ENCODE data around the gene DNAI4.
"Not testable (repeated sequence)": the region's sequence is repeated elsewhere in the genome, so short reads cannot be mapped to it uniquely, and the experiment has no call there.

The DNAI4 gene, protein sequence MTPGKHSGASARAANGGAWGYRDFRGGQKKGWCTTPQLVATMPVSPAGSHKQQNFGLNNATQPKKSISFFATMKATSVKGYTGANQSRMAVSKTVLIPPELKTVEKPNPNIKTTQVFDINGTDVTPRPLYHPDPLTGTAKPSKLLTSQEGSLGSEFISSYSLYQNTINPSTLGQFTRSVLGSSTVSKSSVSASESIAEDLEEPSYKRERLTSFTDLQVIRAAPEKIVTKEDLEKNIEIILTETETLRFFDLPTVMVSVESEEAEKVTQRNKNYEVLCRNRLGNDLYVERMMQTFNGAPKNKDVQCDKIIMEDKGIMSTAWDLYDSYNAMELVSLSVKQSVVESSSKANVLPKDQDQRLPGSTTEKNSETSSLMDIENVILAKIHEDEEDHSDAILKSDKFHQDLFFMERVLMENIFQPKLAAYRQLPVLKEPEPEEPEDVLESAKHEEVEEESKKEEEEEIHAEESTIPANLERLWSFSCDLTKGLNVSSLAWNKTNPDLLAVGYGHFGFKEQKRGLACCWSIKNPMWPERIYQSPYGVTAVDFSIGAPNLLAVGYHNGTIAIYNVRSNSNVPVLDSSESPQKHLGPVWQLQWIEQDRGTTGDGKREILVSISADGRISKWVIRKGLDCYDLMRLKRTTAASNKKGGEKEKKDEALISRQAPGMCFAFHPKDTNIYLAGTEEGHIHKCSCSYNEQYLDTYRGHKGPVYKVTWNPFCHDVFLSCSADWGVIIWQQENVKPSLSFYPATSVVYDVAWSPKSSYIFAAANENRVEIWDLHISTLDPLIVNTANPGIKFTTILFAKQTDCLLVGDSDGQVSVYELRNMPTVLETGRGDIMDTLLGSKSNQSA

DNA sequence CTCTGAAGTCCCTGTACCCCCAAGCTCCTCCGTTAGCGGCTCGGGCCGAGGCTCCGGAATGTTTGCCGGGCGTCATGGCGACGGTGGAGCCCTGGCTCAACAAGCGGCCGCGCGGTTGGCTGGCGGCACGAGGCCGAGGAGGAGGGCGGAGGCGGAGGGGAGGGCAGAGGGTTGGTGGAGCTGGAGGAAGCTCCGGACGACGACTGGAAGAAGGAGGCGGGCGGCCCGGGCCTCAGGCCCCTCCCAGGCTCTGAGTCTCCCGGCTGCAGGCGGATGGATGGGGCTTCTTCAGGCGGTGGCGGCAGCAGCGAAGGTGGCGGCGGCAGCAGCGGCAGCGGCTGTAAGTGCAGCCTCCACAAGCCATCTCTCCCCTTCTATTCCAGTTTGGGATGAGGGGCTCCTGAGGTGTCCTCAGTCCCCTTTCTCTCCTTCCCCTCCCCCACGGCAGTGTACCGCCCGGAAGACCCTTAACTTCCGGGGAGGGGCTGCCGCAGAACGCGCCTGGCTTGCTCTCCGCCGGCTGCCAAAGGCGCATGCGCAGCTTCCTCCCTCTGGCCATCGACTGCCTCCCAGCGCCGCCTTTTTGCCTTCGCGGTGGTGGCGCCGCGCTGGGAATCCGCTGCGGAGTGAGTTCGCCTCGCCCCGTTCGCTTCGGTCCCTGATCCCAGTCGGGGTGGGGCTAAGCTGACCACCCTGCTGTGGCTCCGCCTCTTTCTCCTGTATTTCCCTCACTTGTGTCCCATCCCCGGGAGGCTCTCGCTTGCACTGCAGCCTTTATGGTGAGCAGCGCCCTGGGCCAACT is at the start of gene DNAI4, which contains the start of gene MIER1:
Gene DNAI4, minus strand, starts transcription at position 101 of the 802 bp plus-strand sequence. Its CDS starts 25 bp downstream, at position 76.
Gene MIER1, plus strand, starts transcription at position 235 of the 802 bp plus-strand sequence. Its CDS starts 39 bp downstream, at position 274.
- Histone ChIP-seq H3K27ac (ENCODE audit: low read depth, low read length) (peak within 1 kb of the TSS; percentile 79), H3K36me3 (ENCODE audit: control insufficient read depth, insufficient read depth, low read length) (no peaks in the 10 kb centered on the region), H3K4me1 (ENCODE audit: control insufficient read depth, insufficient read depth, low read length) (peaks cover 13% of the 10 kb centered on the region), H3K4me3 (ENCODE audit: low read depth, low read length) (peak within 1 kb of the TSS; percentile 91), H3K9ac (ENCODE audit: low read length) (peak within 1 kb of the TSS; percentile 93), H3K27me3 (ENCODE audit: control insufficient read depth, insufficient read depth, low read length) (no peaks in the 10 kb centered on the region), H3K9me3 (ENCODE audit: control insufficient read depth, insufficient read depth, low read depth, low read length) (no peaks in the 10 kb centered on the region)

DNA sequence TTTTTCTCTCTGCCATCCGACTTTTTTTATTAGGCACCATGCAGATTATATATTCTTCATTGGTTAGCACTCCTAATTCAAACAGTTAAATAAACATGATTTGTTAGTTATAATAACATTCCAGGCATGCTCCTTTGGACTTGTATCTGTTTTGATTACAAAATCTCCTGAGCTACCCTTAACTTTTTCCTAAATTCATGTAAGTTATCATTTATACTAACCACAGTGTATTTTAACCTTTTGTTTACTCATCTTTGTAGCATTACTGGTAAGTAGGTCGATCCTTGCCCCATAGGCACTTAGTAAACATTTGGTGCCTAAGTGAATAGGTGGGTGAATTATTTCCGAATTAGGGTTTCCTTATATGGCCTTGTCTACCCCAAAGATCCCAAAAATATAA is 43.9 kb upstream of the DNAI4 start:
- Histone ChIP-seq H3K9me3 (ENCODE audit: control insufficient read depth, insufficient read depth, low read depth, low read length) (peaks cover 4% of the 10 kb centered on the region; the same call in 1 of the 2 replicates), H3K36me3 (ENCODE audit: control insufficient read depth, insufficient read depth, low read length) (peaks cover 76% of the 10 kb centered on the region), H3K9ac (ENCODE audit: low read length) (no peak overlapping the region), H3K4me3 (ENCODE audit: low read depth, low read length) (no peak overlapping the region), H3K27me3 (ENCODE audit: control insufficient read depth, insufficient read depth, low read length) (no peaks in the 10 kb centered on the region), H3K27ac (ENCODE audit: low read depth, low read length) (no peak overlapping the region), H3K4me1 (ENCODE audit: control insufficient read depth, insufficient read depth, low read length) (no peaks in the 10 kb centered on the region)

- not testable (repeated sequence) for H3K9ac ChIP-seq (ENCODE audit: low read length); H3K4me3 ChIP-seq (ENCODE audit: low read depth, low read length); H3K9me3 ChIP-seq (ENCODE audit: control insufficient read depth, insufficient read depth, low read depth, low read length); H3K27ac ChIP-seq (ENCODE audit: low read depth, low read length); H3K27me3 ChIP-seq (ENCODE audit: control insufficient read depth, insufficient read depth, low read length); H3K4me1 ChIP-seq (ENCODE audit: control insufficient read depth, insufficient read depth, low read length)
- peaks cover 79% of the 10 kb centered on the region for H3K36me3 ChIP-seq (ENCODE audit: control insufficient read depth, insufficient read depth, low read length)
Measured at GRCh38 chr1:66966188-66966873, 41.7 kb upstream of the DNAI4 start.

- Histone ChIP-seq H3K9ac (ENCODE audit: low read length) (no peak overlapping the region), H3K4me3 (ENCODE audit: low read depth, low read length) (no peak overlapping the region), H3K27me3 (ENCODE audit: control insufficient read depth, insufficient read depth, low read length) (no peaks in the 10 kb centered on the region), H3K36me3 (ENCODE audit: control insufficient read depth, insufficient read depth, low read length) (peaks cover 82% of the 10 kb centered on the region), H3K9me3 (ENCODE audit: control insufficient read depth, insufficient read depth, low read depth, low read length) (no peaks in the 10 kb centered on the region), H3K4me1 (ENCODE audit: control insufficient read depth, insufficient read depth, low read length) (0 out of 2 replicates have a peak, but pooled peaks cover 3% of the 10 kb centered on the region), H3K27ac (ENCODE audit: low read depth, low read length) (no peak overlapping the region)
Measured at GRCh38 chr1:66957938-66958337, 33.3 kb upstream of the DNAI4 start.

DNA sequence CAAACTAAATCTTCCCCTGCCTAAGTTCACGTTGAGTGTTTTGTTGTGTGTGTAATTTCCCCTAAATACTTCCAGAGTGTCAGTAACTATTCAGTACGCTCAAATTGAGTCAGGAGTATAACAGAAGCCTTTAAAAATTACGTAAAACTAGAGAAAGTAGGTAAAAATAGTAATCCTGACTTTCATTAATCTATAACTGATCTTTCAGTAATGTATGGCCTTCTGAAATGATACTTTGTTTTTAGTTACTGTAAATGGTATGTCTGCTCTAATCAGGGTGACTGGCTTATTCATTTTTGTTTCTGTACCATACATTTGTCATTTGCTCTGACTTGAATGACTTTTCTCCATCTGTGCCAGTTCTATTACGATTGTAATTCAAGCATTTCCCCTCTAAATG is 29.6 kb upstream of the DNAI4 start:
- H3K9ac ChIP-seq (ENCODE audit: low read length), result no peak overlapping the region
- no peaks in the 10 kb centered on the region for H3K4me1 ChIP-seq (ENCODE audit: control insufficient read depth, insufficient read depth, low read length)
- peaks cover 74% of the 10 kb centered on the region for H3K36me3 ChIP-seq (ENCODE audit: control insufficient read depth, insufficient read depth, low read length)
- H3K27me3 ChIP-seq (ENCODE audit: control insufficient read depth, insufficient read depth, low read length), result no peaks in the 10 kb centered on the region
- no peak overlapping the region for H3K4me3 ChIP-seq (ENCODE audit: low read depth, low read length)
- H3K27ac ChIP-seq (ENCODE audit: low read depth, low read length), result no peak overlapping the region
- no peaks in the 10 kb centered on the region for H3K9me3 ChIP-seq (ENCODE audit: control insufficient read depth, insufficient read depth, low read depth, low read length)

- H3K4me3 ChIP-seq (ENCODE audit: low read depth, low read length), result no peak overlapping the region
- H3K4me1 ChIP-seq (ENCODE audit: control insufficient read depth, insufficient read depth, low read length), result no peaks in the 10 kb centered on the region
- no peak overlapping the region for H3K9ac ChIP-seq (ENCODE audit: low read length)
- H3K27me3 ChIP-seq (ENCODE audit: control insufficient read depth, insufficient read depth, low read length), result no peaks in the 10 kb centered on the region
- H3K27ac ChIP-seq (ENCODE audit: low read depth, low read length), result no peak overlapping the region
- H3K36me3 ChIP-seq (ENCODE audit: control insufficient read depth, insufficient read depth, low read length), result peaks cover 81% of the 10 kb centered on the region
- no peaks in the 10 kb centered on the region for H3K9me3 ChIP-seq (ENCODE audit: control insufficient read depth, insufficient read depth, low read depth, low read length)
Measured at GRCh38 chr1:66951513-66951912, 26.9 kb upstream of the DNAI4 start.

- no peak overlapping the region for H3K9ac ChIP-seq (ENCODE audit: low read length)
- no peaks in the 10 kb centered on the region for H3K9me3 ChIP-seq (ENCODE audit: control insufficient read depth, insufficient read depth, low read depth, low read length)
- no peaks in the 10 kb centered on the region for H3K27me3 ChIP-seq (ENCODE audit: control insufficient read depth, insufficient read depth, low read length)
- no peak overlapping the region for H3K4me3 ChIP-seq (ENCODE audit: low read depth, low read length)
- H3K4me1 ChIP-seq (ENCODE audit: control insufficient read depth, insufficient read depth, low read length), result no peaks in the 10 kb centered on the region; the same call in 1 of the 2 replicates
- peaks cover 58% of the 10 kb centered on the region for H3K36me3 ChIP-seq (ENCODE audit: control insufficient read depth, insufficient read depth, low read length)
- H3K27ac ChIP-seq (ENCODE audit: low read depth, low read length), result no peak overlapping the region
Measured at GRCh38 chr1:66947267-66947666, 22.6 kb upstream of the DNAI4 start.

DNA sequence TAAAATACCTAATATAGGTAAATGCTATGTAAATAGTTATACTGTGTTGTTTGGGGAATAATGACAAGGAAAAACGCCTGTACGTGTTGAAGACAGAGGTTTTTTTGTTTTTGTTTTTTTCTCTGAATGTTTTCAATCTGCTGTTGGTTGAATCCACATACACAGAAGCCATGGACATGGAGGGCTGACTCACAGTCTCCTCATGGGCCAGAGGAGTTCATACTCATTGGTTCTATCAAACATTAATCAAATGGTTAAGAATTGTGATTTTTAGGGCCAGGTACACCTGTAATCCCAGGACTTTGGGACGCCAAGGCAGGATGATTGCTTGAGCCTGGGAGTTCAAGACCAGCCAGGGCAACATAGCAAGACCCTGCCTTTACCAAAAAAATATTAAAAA is 20.7 kb upstream of the DNAI4 start:
- no peaks in the 10 kb centered on the region for H3K27me3 ChIP-seq (ENCODE audit: control insufficient read depth, insufficient read depth, low read length)
- H3K9ac ChIP-seq (ENCODE audit: low read length), result no peak overlapping the region
- no peaks in the 10 kb centered on the region for H3K9me3 ChIP-seq (ENCODE audit: control insufficient read depth, insufficient read depth, low read depth, low read length)
- peaks cover 44% of the 10 kb centered on the region for H3K36me3 ChIP-seq (ENCODE audit: control insufficient read depth, insufficient read depth, low read length)
- no peak overlapping the region for H3K27ac ChIP-seq (ENCODE audit: low read depth, low read length)
- H3K4me3 ChIP-seq (ENCODE audit: low read depth, low read length), result no peak overlapping the region
- peaks cover 5% of the 10 kb centered on the region; the same call in 1 of the 2 replicates for H3K4me1 ChIP-seq (ENCODE audit: control insufficient read depth, insufficient read depth, low read length)

DNA sequence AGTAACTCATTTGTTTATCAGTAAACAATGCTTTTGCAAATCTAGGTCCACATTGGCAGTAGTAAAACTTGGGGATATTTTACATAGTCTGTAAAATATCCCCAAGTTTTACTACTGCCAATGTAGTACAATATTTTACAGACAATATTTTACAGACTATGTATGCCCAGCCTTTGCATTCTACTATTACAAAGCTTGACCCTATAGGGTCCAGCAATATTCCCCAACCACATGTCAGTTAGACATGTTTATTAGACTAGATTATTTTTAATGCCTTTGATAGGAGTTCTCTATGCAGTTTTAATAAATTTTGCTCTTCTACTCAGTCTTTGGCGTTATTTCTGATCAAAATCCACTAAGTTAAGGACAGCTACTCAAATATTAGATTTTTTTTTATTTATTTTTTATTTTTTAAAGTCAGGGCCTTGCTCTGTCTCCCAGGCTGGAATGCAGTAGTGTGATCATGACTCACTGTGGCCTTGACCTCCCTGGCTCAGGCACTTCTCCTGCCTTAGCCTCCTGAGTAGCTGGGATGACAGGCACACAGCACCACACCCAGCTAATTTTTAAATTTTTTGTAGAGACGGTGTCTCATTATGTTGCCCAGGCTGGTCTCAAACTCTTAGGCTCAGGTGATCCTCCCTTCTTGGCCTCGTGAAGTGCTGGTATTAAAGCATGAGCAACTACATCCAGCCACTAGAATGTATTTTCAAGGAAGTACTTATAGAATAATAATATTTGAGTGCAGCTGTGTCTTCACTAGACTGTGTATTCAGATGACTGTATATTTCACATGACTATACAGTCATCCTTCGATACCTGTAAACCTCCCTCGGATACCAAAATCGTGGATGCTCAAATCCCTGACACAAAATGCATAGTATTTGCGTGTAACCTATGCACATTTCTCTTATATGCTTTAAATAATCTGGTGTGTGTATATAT is 19.9 kb upstream of the DNAI4 start:
- Histone ChIP-seq H3K9me3 (ENCODE audit: control insufficient read depth, insufficient read depth, low read depth, low read length) (no peaks in the 10 kb centered on the region), H3K27ac (ENCODE audit: low read depth, low read length) (no peak overlapping the region), H3K4me3 (ENCODE audit: low read depth, low read length) (no peak overlapping the region), H3K36me3 (ENCODE audit: control insufficient read depth, insufficient read depth, low read length) (peaks cover 43% of the 10 kb centered on the region), H3K4me1 (ENCODE audit: control insufficient read depth, insufficient read depth, low read length) (peaks cover 5% of the 10 kb centered on the region; the same call in 1 of the 2 replicates), H3K27me3 (ENCODE audit: control insufficient read depth, insufficient read depth, low read length) (no peaks in the 10 kb centered on the region), H3K9ac (ENCODE audit: low read length) (no peak overlapping the region)
